Measurements from ENCODE around the gene GALNT18.

Gene GALNT18

GRCh38 chr11:11586465-11586864, 35.3 kb downstream of the GALNT18 start:
- no peak for DNase-seq (ENCODE audit: low read depth)

- DNase-seq (ENCODE audit: low read depth), result no peak
These were observed 36.9 kb downstream of the GALNT18 start for GRCh38 chr11:11584937-11585336.

GRCh38 chr11:11584530-11584810, 37.3 kb downstream of the GALNT18 start:
- DNase-seq (ENCODE audit: low read depth), result no peak

- no peak for DNase-seq (ENCODE audit: low read depth)
These were observed 37.8 kb downstream of the GALNT18 start for GRCh38 chr11:11583801-11584529.

- no peak for DNase-seq (ENCODE audit: low read depth)
These were observed 39.6 kb downstream of the GALNT18 start for GRCh38 chr11:11582011-11582701.

- no peak for DNase-seq (ENCODE audit: low read depth)
These were observed 40.3 kb downstream of the GALNT18 start for GRCh38 chr11:11581481-11581880.

- no peak for DNase-seq (ENCODE audit: low read depth)
These were observed 40.9 kb downstream of the GALNT18 start for GRCh38 chr11:11580841-11581411.

GRCh38 chr11:11580012-11580411, 41.8 kb downstream of the GALNT18 start:
- no peak for DNase-seq (ENCODE audit: low read depth)

- no peak for DNase-seq (ENCODE audit: low read depth)
These were observed 42.5 kb downstream of the GALNT18 start for GRCh38 chr11:11579012-11579988.

GRCh38 chr11:11577932-11578911, 43.6 kb downstream of the GALNT18 start:
- no peak for DNase-seq (ENCODE audit: low read depth)

GRCh38 chr11:11577251-11577855, 44.5 kb downstream of the GALNT18 start:
- no peak for DNase-seq (ENCODE audit: low read depth)

- no peak for DNase-seq (ENCODE audit: low read depth)
These were observed 47.2 kb downstream of the GALNT18 start for GRCh38 chr11:11574373-11575287.

GRCh38 chr11:11572386-11572785, 49.4 kb downstream of the GALNT18 start:
- DNase-seq (ENCODE audit: low read depth), result no peak

GRCh38 chr11:11571893-11572292, 49.9 kb downstream of the GALNT18 start:
- DNase-seq (ENCODE audit: low read depth), result no peak

GRCh38 chr11:11570823-11571222, 51.0 kb downstream of the GALNT18 start:
- DNase-seq (ENCODE audit: low read depth), result no peak

- DNase-seq (ENCODE audit: low read depth), result no peak
These were observed 51.8 kb downstream of the GALNT18 start for GRCh38 chr11:11569936-11570491.

- no peak for DNase-seq (ENCODE audit: low read depth)
These were observed 53.1 kb downstream of the GALNT18 start for GRCh38 chr11:11568651-11569229.

- DNase-seq (ENCODE audit: low read depth), result no peak
These were observed 53.7 kb downstream of the GALNT18 start for GRCh38 chr11:11567936-11568650.
